Stimulated activated CD4-positive, alpha-beta T cell treated with anti-CD3 and anti-CD28 coated beads, Interleukin-2, amount 100 ng/mL, for 4 hours (primary cell): Measurements from ENCODE around the gene HOXD9.
A peak's percentile ranks its signal among the peaks of the same experiment; 100 is the strongest.

ENCODE experiments used
- DNase-seq: peaks from one replicate; pipeline ENCODE4 v3.0.0-alpha.2; 2020; ENCODE audit warnings: low read depth

HOXD9 gene

DNA sequence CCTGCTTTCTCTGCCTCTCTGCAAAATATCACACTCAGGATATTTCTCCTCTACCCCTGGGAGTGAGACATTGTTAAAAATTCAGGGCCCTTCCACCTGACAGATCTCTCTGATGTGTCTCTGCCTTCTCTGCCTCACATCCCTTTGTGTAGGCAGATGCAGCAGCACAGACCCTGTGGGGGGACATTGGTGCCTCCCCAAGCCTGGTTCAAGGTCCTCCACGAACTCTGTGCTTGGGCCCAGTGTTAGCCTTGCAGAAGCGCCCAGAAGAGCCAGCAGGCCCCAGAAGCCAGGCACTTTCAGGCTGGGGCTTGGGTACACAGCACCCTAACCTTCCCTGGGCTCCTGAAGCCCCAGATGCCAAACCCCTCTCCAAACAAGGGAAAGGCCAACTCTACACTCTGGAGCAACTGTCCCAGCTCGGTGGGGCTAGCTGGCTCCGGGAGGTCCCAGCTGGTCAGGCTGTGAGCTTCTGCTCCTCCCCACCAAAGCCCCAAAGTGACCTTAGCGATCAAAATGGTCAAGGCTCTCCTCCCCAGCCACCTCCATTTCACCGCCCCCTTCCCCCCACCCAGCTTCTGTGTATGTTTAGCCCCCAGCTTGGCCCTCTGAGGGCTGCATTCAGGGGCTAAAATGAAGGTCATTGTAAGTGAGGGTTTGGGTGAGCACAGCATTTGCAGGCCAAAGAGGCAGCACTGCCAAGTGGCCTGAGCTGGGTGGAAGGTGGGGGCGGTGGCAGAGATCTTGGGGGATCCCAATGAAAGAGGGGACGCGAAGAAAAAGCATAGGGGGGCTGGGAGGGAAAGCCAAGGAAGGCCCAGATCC, 2.6 kb downstream of the HOXD9 start:
- DNase-seq = no peak

DNA sequence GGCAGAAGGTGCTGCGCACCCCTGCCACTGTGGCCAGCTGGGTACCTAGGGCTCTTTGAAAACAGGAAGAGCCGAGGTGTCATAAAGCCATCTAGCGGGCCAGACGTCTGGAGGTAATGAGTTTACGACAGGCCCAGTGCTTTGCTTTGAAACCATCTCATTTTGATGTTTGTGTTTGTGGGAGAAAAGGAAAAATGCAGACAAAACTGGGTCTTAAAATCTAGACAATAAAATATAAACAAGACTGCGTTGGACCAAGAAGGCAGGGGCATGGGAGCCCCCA, 3.2 kb downstream of the HOXD9 start:
- DNase-seq = no peak

GRCh38 chr2:176126929-176127773, 4.6 kb downstream of the HOXD9 start:
- DNase-seq = peak; percentile 49

GRCh38 chr2:176127774-176128072, 5.2 kb downstream of the HOXD9 start:
- DNase-seq = no peak

- no peak for DNase-seq
Observed at GRCh38 chr2:176128172-176128981, 5.9 kb downstream of the HOXD9 start.

- no peak for DNase-seq
Observed at GRCh38 chr2:176128982-176129796, 6.7 kb downstream of the HOXD9 start, which contains the start of gene HOXD8. Gene HOXD8, plus strand, starts transcription at chr2:176129705. Its CDS starts 662 bp downstream, at chr2:176130367.

- no peak for DNase-seq
Observed at GRCh38 chr2:176129813-176130146, 7.3 kb downstream of the HOXD9 start.

DNA sequence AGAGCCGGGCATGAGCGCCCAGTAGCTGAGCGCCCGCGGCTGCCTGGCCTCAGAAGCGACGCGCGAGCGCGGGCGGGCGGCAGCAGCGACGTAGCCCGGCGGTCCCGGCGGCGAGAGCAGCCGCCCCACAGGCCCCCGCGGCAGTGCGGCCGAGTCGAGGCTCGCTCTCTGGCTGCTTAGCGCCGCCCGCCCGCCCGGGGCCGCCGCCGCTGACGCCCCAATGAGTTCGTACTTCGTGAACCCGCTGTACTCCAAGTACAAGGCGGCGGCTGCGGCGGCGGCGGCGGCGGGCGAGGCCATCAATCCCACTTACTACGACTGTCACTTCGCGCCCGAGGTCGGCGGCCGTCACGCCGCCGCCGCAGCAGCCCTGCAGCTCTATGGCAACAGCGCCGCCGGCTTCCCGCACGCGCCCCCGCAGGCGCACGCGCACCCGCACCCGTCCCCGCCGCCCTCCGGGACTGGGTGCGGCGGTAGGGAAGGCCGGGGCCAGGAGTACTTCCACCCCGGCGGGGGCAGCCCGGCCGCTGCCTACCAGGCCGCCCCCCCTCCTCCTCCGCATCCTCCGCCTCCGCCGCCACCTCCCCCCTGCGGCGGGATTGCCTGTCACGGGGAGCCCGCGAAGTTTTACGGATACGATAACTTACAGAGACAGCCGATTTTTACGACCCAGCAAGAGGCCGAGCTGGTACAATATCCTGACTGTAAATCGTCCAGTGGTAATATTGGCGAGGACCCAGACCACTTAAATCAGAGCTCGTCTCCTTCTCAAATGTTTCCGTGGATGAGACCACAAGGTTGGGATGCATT, 7.8 kb downstream of the HOXD9 start:
- DNase-seq = no peak

DNA sequence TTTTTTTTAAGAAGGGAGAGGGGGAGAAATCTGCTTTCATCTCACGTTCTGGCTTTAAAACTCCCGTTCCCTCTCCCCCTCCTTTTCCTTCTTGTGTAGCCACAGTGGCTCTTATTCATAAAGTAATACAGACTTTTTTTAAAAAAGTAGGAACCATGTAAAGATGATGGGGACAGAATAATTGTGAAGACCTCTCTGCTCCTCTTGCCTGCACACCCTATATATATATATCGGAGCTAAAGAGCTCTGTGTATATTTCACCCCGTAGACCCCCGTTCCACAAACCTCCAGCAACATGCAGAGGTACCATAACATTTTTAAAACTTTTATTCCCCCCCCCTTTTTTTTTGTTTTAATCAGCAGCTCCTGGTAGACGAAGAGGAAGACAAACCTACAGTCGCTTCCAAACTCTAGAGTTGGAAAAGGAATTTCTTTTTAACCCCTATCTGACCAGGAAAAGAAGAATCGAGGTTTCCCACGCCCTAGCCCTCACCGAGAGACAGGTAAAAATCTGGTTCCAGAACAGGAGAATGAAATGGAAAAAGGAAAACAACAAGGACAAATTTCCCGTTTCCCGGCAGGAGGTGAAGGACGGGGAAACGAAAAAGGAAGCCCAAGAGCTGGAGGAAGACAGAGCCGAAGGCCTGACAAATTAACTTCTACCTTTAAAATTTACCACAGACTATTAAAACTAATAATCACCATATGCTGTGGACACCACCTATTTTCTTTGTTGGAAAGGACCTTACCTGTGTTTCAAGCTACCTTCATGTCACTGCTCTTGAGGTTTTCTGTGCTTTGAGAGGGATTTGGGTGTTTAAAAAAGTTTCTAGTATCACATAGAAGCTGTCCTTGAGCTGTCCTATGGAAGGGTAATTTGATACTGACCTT, 8.7 kb downstream of the HOXD9 start:
- no peak for DNase-seq

DNA sequence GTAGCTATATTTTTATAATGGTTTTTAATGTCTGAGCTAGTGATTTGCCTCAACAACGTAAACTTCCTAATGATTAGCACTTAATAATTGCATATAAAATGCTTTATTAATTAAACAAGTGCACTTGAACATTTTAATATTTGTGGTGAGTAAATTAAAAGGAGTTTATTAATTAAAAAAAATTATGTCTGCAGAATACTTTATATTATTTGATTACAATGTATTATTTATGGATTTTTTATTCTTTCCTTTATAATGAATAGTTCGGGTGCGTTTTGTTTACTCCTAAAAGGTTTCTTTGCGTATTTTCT, 9.3 kb downstream of the HOXD9 start:
- no peak for DNase-seq

DNA sequence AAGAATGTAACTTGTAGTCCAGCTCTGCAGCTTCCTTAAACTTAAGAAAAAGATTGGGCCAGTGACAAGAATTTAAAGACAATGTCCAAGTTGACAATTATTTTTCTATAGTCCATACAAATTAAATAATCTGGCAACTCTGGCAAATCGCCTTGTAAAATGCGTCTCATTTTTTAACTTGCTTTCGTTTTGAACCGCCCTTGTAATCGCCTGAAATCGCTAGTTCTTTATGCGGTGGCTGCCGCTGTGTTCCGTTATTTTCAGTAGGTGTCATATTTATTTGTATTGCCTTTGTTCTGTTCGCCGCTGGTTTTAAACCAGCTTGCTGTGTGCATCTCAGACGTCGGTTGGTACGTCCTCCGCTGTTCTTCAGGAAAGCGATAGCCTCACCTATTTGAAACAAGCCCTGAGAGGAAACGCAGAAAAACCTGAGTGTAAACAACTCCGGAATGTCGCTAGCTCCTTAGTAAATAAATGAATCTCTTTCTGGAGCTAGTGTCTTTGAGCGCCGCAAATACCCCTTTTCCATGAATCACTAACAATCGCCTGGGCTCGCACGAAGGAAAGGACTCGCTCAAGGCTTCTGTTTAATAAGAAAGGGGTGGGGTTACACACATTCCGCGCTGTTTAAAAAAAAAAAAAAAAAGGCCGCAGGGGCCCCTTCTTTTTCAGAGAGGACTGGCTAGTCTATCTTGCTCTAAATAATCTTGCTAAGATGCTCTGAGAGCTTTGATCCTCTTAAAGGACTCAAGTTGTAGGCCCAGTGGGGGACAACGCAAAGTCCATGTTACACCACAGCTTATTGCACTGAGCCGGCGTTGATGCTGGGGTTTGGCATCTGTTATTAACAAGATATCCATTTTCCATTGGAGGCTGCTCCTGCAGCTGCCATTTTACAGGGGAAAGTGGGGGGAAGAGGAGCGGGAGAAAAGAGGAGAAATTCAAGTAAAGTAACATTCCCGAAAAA, 10.0 kb downstream of the HOXD9 start:
- no peak for DNase-seq

DNA sequence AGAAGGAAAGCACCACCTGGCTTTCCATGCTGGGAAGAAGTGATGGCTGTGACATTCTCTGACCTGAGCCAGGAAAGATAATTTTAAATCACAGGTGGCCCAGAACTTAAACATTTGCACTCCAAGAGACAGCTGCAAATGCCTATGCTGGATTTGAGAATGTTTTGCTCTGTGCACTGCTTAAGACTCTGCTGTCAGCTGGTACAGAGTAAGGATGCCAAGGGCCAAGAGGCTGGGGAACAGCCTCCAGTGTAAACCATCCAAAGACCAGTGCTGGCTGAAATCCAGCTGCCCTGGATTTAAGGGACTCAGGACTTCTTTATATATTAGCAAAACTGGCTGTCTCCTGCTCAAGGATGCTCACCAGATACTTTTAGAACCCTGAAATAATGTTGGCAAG, 10.9 kb downstream of the HOXD9 start:
- no peak for DNase-seq

GRCh38 chr2:176134035-176134434, 11.5 kb downstream of the HOXD9 start:
- DNase-seq = no peak

GRCh38 chr2:176135035-176135440, 12.5 kb downstream of the HOXD9 start:
- no peak for DNase-seq

- no peak for DNase-seq
Observed at GRCh38 chr2:176136374-176137251, 14.1 kb downstream of the HOXD9 start.

DNA sequence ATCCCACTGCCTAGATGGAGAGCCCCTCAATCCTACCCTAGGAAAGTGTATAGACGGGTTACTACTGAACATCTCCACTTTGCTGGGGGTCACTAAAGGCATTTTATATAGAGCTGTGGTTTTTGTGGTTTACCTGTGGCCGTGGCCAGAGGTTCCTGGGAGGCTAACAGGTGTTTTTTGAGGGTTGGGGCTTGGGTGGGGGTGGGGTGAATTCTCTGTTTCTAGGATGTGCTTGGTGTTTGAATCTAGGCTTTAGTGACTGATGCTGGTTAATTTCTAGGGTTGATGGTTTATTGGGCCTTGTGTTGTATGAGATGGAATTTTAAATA, 14.7 kb downstream of the HOXD9 start:
- no peak for DNase-seq

GRCh38 chr2:176137906-176138305, 15.4 kb downstream of the HOXD9 start:
- DNase-seq = no peak

DNA sequence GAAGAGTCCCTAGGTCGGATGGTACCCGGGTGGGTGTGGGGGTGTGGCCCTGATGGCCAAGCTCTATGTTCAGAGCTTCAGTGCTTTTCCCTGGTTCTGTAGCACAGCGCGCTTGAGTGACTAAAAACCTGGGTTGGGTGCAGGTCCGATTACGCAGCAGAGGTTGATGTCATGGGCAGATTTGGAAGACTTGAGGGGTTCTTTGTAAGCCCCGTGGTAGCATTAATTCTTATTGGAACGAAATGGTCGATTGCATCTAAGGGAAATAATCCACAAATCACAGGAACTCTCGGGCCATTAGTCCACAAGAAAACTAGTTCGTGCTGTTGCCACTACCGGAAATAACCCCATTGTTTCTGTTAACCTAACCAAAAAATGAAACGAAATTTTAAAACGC, 16.0 kb downstream of the HOXD9 start:
- no peak for DNase-seq
